PC-3 (cell line): Measurements from ENCODE around the gene EARS2.

Experiments used
- CTCF ChIP-seq: fragments of 300-600 bp; sonication (generic); conservative IDR thresholded peaks from 2 replicates; pipeline ENCODE4 v1.5.1; 2017; ENCODE audit warnings: antibody characterized with exemption, low read depth, mild to moderate bottlenecking, low read length
- EZH2 ChIP-seq: fragments of 300-600 bp; sonication (generic); IDR thresholded peaks from one replicate; pipeline ENCODE4 v1.6.1; 2017; ENCODE audit warnings: antibody characterized with exemption, mild to moderate bottlenecking, low read length; ENCODE audit not compliant: unreplicated experiment

DNA sequence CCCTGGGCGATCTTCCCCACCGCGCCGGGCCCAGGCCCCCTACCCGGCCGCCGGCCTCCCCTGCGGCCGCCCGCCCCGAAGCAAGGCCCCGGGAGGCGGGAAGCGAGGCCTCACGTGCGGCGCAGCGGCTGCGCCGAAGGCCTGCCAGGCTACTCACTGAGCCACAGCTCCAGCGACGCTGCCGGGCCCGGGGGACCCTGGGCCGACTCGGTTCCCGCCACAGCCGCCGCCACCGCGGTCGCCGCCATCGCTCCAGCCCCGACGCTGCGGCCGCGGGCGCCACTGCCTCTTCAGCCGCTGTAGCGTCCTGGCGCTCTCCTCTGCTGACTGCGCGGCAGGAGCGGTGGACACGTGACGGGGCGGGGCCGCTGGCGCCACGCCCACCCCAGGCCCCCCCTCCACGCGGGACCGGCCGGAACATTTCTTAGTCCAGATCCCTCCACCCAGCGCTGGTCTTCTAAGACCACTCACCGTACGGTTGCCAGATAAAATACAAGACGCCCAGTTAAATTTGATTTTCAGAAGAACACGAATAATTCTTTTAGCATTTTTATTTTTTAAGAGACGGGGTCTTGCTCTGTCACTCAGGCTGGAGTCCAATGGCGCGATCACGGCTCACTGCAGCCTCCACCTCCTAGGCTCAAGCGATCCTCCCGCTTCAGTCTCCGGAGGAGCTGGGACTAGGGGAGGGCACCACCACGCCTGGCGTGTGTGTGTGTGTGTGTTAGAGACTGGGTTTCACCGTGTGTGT is 46.8 kb downstream of the EARS2 start, which contains the start of gene GGA2:
- TF ChIP-seq CTCF = no peak
- TF ChIP-seq EZH2 = no peak
